Esophagus squamous epithelium (tissue), 4 donors: ENCODE data around the gene ERC1.

Source experiments
- POLR2A ChIP-seq, 4 donors: fragments of 450-650 bp; IDR thresholded peaks; one replicate each; pipeline ENCODE4 v1.6.1; 2017; ENCODE audit warnings: antibody characterized with exemption in 4 of 4, mild to moderate bottlenecking in 4 of 4, moderate library complexity in 3 of 4
- TF ChIP-seq, protein P1 (sequence below), 6 experiments: fragments of 450-650 bp in 4 of 6; fragments of 200-600 bp in 2 of 6; sonication (generic) in 2 of 6; IDR thresholded peaks; one replicate each; pipeline ENCODE4 v1.5.1; 2016 to 2019; ENCODE audit warnings: antibody characterized with exemption in 6 of 6, mild to moderate bottlenecking in 4 of 6, moderate library complexity in 4 of 6

DNA sequence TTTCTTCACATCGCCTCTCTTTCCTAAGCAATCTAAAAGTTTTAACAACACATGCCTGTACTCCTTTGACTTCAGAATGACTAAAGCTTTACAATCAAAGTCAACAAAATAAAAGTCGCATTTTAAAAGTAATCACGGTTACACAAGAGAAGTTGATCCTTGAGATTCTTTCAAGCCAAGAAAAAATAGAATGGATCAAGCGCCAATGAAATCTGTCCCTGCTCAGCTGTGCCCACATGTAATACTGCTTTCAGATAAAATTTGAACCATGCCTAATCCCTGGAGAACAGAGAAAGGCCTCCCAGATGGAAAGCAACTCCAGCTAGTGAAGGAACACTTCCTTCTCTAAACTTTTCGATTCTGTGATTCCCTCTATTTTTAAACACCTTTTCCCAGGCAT lies 490.3 kb downstream of the ERC1 start:
- TF ChIP-seq, protein P1, sequence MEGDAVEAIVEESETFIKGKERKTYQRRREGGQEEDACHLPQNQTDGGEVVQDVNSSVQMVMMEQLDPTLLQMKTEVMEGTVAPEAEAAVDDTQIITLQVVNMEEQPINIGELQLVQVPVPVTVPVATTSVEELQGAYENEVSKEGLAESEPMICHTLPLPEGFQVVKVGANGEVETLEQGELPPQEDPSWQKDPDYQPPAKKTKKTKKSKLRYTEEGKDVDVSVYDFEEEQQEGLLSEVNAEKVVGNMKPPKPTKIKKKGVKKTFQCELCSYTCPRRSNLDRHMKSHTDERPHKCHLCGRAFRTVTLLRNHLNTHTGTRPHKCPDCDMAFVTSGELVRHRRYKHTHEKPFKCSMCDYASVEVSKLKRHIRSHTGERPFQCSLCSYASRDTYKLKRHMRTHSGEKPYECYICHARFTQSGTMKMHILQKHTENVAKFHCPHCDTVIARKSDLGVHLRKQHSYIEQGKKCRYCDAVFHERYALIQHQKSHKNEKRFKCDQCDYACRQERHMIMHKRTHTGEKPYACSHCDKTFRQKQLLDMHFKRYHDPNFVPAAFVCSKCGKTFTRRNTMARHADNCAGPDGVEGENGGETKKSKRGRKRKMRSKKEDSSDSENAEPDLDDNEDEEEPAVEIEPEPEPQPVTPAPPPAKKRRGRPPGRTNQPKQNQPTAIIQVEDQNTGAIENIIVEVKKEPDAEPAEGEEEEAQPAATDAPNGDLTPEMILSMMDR (IDR thresholded peaks at IDR 0.05), result no peak
- TF ChIP-seq POLR2A (IDR thresholded peaks at IDR 0.05), result no peak
